B cell (primary cell): ENCODE measurements around the gene STYX. TPM values are rescaled to one million over a fixed set of nuclear protein-coding genes. Genes with fewer than 3 reads are reported as not detected.
"Not testable (repeated sequence)": the region's sequence is repeated elsewhere in the genome, so short reads cannot be mapped to it uniquely, and the experiment has no call there.

Experiments
- ATAC-seq: fragments of 200-7000 bp; cut with Tn5 transposase; one replicate; pipeline ENCODE4 v1.10.0; 2021; ENCODE audit warnings: low read depth, mild to moderate bottlenecking, moderate number of reproducible peaks, moderate library complexity
- CTCF ChIA-PET: fragments of 350-600 bp; sonication (Branson Sonifier 250); formaldehyde crosslinking; loops from one replicate; lab custom pipeline; 2021; ENCODE audit warnings: antibody characterized with exemption, inconsistent platforms; lab: Charles Lee
- POLR2A ChIA-PET: fragments of 350-600 bp; sonication (Branson Sonifier 250); formaldehyde crosslinking; loops from one replicate; lab custom pipeline; 2021; ENCODE audit warnings: antibody characterized with exemption; lab: Charles Lee
- DNase-seq: peaks from one replicate; pipeline ENCODE4 v3.0.0; 2013
- H2AFZ ChIP-seq: 2 replicates; pipeline ENCODE4 v1.6.1; 2012; ENCODE audit warnings: mild to moderate bottlenecking, low read depth, low read length; ENCODE audit not compliant: insufficient read depth, poor library complexity, severe bottlenecking
- H3K27ac ChIP-seq, 2 donors: 1 replicate in 1 of 2; 2 replicates in 1 of 2; pipeline ENCODE4 v1.5.1; 2012 to 2013; ENCODE audit warnings: low read length in 2 of 2, mild to moderate bottlenecking in 2 of 2, moderate library complexity in 1 of 2
- H3K27me3 ChIP-seq, 4 experiments: fragments of 200-600 bp in 1 of 4; sonication (generic) in 1 of 4; replicated peaks in 1 of 4; 1 replicate in 2 of 4; 2 replicates in 2 of 4; pipeline versions ENCODE4 v1.6.1 to v1.7.0; 2013 to 2016; ENCODE audit warnings: low read length in 3 of 4, mild to moderate bottlenecking in 2 of 4, mixed read lengths in 1 of 4, moderate library complexity in 1 of 4; ENCODE audit not compliant: insufficient read depth in 4 of 4, control insufficient read depth in 3 of 4; ENCODE audit errors: control extremely low read depth in 1 of 4
- H3K36me3 ChIP-seq, 2 experiments: replicated peaks in 1 of 2; 1 replicate in 1 of 2; 2 replicates in 1 of 2; pipeline versions ENCODE4 v1.6.1 to v1.7.1; 2013; ENCODE audit warnings: low read length in 1 of 2; ENCODE audit not compliant: insufficient read depth in 2 of 2, control insufficient read depth in 1 of 2; ENCODE audit errors: control extremely low read depth in 1 of 2, extremely low read depth in 1 of 2
- H3K4me1 ChIP-seq, 2 donors: fragments of 200-600 bp in 1 of 2; sonication (generic) in 1 of 2; 1 replicate in 1 of 2; 2 replicates in 1 of 2; pipeline versions ENCODE4 v1.5.1 to v1.6.1; 2013 to 2017; ENCODE audit warnings: low read length in 2 of 2; ENCODE audit not compliant: control insufficient read depth in 2 of 2, insufficient read depth in 2 of 2
- H3K4me2 ChIP-seq: replicated peaks from 2 replicates; pipeline ENCODE3; 2012; ENCODE audit warnings: mild to moderate bottlenecking, low read depth, low read length; ENCODE audit not compliant: poor library complexity, severe bottlenecking
- H3K4me3 ChIP-seq, 5 experiments: fragments of 200-600 bp in 1 of 5; sonication (generic) in 1 of 5; 1 replicate in 3 of 5; 2 replicates in 2 of 5; pipeline versions ENCODE4 v1.5.1 to v1.7.0; 2011 to 2016; ENCODE audit warnings: low read length in 4 of 5, mild to moderate bottlenecking in 4 of 5, low read depth in 2 of 5, control low read depth in 1 of 5, moderate library complexity in 1 of 5; ENCODE audit not compliant: insufficient read depth in 1 of 5; ENCODE audit errors: control extremely low read depth in 1 of 5, extremely low read depth in 1 of 5
- H3K79me2 ChIP-seq: fragments of 200-600 bp; sonication (generic); one replicate; pipeline ENCODE4 v1.6.0; 2016; ENCODE audit warnings: low read length; ENCODE audit not compliant: control insufficient read depth, insufficient read depth
- H3K9ac ChIP-seq: fragments of 200-600 bp; sonication (generic); 2 replicates; pipeline ENCODE4 v1.6.1; 2017; ENCODE audit warnings: mild to moderate bottlenecking, low read length, moderate library complexity
- H3K9me3 ChIP-seq, 3 donors: one replicate each; pipeline versions ENCODE4 v1.6.1 to v1.7.1; 2013; ENCODE audit warnings: low read length in 2 of 3; ENCODE audit not compliant: control insufficient read depth in 2 of 3, insufficient read depth in 1 of 3; ENCODE audit errors: control extremely low read depth in 1 of 3
- H4K20me1 ChIP-seq: 2 replicates; pipeline ENCODE4 v1.6.0; 2012; ENCODE audit warnings: mild to moderate bottlenecking, low read length; ENCODE audit not compliant: insufficient read depth, control insufficient read depth, poor library complexity, severe bottlenecking
- H3K27ac Mint-ChIP-seq: one replicate; pipeline ENCODE4 v1.8.0; 2021; ENCODE audit warnings: mixed read lengths
- H3K27me3 Mint-ChIP-seq: one replicate; pipeline ENCODE4 v1.8.0; 2021; ENCODE audit warnings: mixed read lengths
- H3K4me1 Mint-ChIP-seq: one replicate; pipeline ENCODE4 v1.8.0; 2021; ENCODE audit warnings: mixed read lengths
- H3K4me3 Mint-ChIP-seq: one replicate; pipeline ENCODE4 v1.8.0; 2021; ENCODE audit warnings: mixed read lengths
- H3K9me3 Mint-ChIP-seq: one replicate; pipeline ENCODE4 v1.8.0; 2022; ENCODE audit warnings: mixed read lengths; ENCODE audit not compliant: insufficient read depth
- EZH2 ChIP-seq: IDR thresholded peaks from 2 replicates; pipeline ENCODE4 v1.6.1; 2012; ENCODE audit warnings: borderline replicate concordance, low read depth, mild to moderate bottlenecking, moderate library complexity, low read length; ENCODE audit not compliant: insufficient read depth, poor library complexity, severe bottlenecking
- whole genome bisulfite sequencing: methylation state at CpG from one replicate; pipeline ENCODE4 v1.1.5; 2013; ENCODE audit warnings: missing lambda C conversion rate; ENCODE audit not compliant: insufficient coverage; 5-methylcytosine and 5-hydroxymethylcytosine counted together
- intact Hi-C: fragments of 100-400 bp; cut with micrococcal nuclease; formaldehyde crosslinking; loops from one replicate; pipeline ENCODE4 v1.10.0; 2022
- polyA plus RNA-seq: library from polyadenylated mRNA; depleted of rRNA; stranded (reverse); fragments of >200 nt; gene quantifications from 2 replicates; pipeline ENCODE4 v1.2.3, GENCODE V29; 2012
- total RNA-seq, 2 donors: library from RNA; stranded (reverse); fragments of 120-200 nt in 1 of 2; gene quantifications; 1 replicate in 1 of 2; 2 replicates in 1 of 2; pipeline versions ENCODE4 v1.2.3 to v1.2.4, GENCODE V29; 2013 to 2022
- TF ChIP-seq, protein P1 (sequence below): fragments of 200-600 bp; IDR thresholded peaks from one replicate; pipeline ENCODE4 v1.8.0; 2022; ENCODE audit warnings: antibody characterized with exemption, mild to moderate bottlenecking

The STYX gene
- total and polyA plus RNA-seq, 2 donors (not counting 1 experiment from before 2014, with no cell fraction given), result 5.0 to 15.7 TPM

DNA sequence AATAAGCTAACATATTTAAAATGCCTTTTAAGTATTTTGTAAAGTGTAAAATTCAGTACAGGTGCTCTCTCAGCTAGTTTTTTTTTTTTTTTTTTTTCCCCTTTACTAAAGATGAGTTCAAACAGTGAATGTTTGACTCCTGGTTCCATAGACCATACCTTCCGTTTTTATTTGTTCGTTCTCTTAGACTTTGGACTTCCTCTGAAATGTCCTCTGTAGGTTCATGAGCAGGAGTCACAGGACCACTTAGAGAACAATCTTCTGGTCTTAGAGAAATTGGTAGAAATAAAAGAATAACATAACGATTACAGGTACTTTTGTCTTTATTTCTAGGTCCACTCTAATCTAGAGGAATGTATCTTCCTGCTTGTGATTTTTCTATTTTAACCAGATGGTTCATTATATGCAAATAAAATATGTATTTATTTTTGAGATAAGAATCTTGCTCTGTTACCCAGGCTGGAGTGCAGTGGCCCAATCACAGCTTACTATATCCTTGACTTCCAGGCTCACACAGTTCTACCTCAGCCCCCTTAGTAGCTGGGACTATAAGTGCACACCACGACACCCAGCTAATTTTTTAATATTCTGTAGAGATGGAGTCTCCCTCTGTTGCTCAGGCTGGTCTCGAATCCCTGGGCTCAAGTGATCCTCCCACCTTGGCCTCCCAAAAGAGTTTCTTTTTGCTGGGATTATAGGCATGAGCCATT, 25.8 kb downstream of the STYX start:
- H3K4me3 ChIP-seq, result no peak overlapping the region
- intact Hi-C loops, result no loop called here
- no peak for DNase-seq
- H3K27me3 ChIP-seq, result no peaks in the 10 kb centered on the region
- WGBS, result no CpG with 5 or more reads among the region's 5 CpGs
- Mint-ChIP-seq H3K27ac (no peak overlapping the region), H3K4me1 (no peaks in the 10 kb centered on the region), H3K27me3 (no peaks in the 10 kb centered on the region), H3K4me3 (no peak overlapping the region), H3K9me3 (no peaks in the 10 kb centered on the region)
- TF ChIP-seq, protein P1, sequence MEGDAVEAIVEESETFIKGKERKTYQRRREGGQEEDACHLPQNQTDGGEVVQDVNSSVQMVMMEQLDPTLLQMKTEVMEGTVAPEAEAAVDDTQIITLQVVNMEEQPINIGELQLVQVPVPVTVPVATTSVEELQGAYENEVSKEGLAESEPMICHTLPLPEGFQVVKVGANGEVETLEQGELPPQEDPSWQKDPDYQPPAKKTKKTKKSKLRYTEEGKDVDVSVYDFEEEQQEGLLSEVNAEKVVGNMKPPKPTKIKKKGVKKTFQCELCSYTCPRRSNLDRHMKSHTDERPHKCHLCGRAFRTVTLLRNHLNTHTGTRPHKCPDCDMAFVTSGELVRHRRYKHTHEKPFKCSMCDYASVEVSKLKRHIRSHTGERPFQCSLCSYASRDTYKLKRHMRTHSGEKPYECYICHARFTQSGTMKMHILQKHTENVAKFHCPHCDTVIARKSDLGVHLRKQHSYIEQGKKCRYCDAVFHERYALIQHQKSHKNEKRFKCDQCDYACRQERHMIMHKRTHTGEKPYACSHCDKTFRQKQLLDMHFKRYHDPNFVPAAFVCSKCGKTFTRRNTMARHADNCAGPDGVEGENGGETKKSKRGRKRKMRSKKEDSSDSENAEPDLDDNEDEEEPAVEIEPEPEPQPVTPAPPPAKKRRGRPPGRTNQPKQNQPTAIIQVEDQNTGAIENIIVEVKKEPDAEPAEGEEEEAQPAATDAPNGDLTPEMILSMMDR, result no peak
- TF ChIP-seq EZH2, result no peak
- no peaks in the 10 kb centered on the region for H3K79me2 ChIP-seq
- CTCF ChIA-PET, result interaction anchor here (1.1 kb wide), 1 partner anchor 35 kb away, joined by 3 read pairs; no protein-coding TSS in a partner anchor
- H3K36me3 ChIP-seq, result peaks cover 2 to 31% of the 10 kb centered on the region in 2 experiments
- H2AFZ ChIP-seq, result no peak overlapping the region
- peaks cover 0 to 1% (median 0%) of the 10 kb centered on the region in 3 donors for H3K9me3 ChIP-seq
- H3K27ac ChIP-seq, result no peak overlapping the region
- H3K4me2 ChIP-seq, result no peak overlapping the region
- H3K9ac ChIP-seq, result no peak overlapping the region
- POLR2A ChIA-PET, result no interaction called here
- ATAC-seq, result no peak
- H4K20me1 ChIP-seq, result no peaks in the 10 kb centered on the region
- no peaks in the 10 kb centered on the region for H3K4me1 ChIP-seq

GRCh38 chr14:52759145-52759544, 29.2 kb downstream of the STYX start:
- H3K9me3 ChIP-seq, result no peaks in the 10 kb centered on the region
- CTCF ChIA-PET, result no interaction called here
- no peaks in the 10 kb centered on the region for H3K79me2 ChIP-seq
- no peak overlapping the region for H3K4me2 ChIP-seq
- no peaks in the 10 kb centered on the region for H3K9me3 Mint-ChIP-seq
- peaks cover 0 to 4% of the 10 kb centered on the region in 2 donors for H3K4me1 ChIP-seq
- WGBS, result no CpG with 5 or more reads among the region's 1 CpG
- no peak for DNase-seq
- TF ChIP-seq EZH2, result no peak
- TF ChIP-seq, protein P1, result no peak
- POLR2A ChIA-PET, result no interaction called here
- H3K27me3 ChIP-seq, result no peaks in the 10 kb centered on the region
- H3K27ac Mint-ChIP-seq, result no peak overlapping the region
- ATAC-seq, result no peak
- H2AFZ ChIP-seq, result no peak overlapping the region
- no peak overlapping the region for H3K4me3 ChIP-seq
- H3K9ac ChIP-seq, result no peak overlapping the region
- H3K4me1 Mint-ChIP-seq, result peaks cover 8% of the 10 kb centered on the region
- no peak overlapping the region for H3K27ac ChIP-seq
- H3K36me3 ChIP-seq, result peaks cover 2 to 34% of the 10 kb centered on the region in 2 experiments
- H4K20me1 ChIP-seq, result no peaks in the 10 kb centered on the region
- intact Hi-C loops, result no loop called here
- H3K27me3 Mint-ChIP-seq, result no peaks in the 10 kb centered on the region
- H3K4me3 Mint-ChIP-seq, result no peak overlapping the region

GRCh38 chr14:52762923-52763322, 33.0 kb downstream of the STYX start:
- H3K27ac ChIP-seq, H3K4me2 ChIP-seq, CTCF ChIA-PET, H3K9me3 Mint-ChIP-seq, H3K4me3 Mint-ChIP-seq, H3K4me3 ChIP-seq, intact Hi-C loops, H3K9ac ChIP-seq, H3K27me3 ChIP-seq, H4K20me1 ChIP-seq, H3K79me2 ChIP-seq, ATAC-seq, H3K27ac Mint-ChIP-seq, H2AFZ ChIP-seq, H3K4me1 ChIP-seq, H3K4me1 Mint-ChIP-seq, H3K27me3 Mint-ChIP-seq, POLR2A ChIA-PET, H3K9me3 ChIP-seq, DNase-seq: not testable (repeated sequence)
- peaks cover 2 to 52% of the 10 kb centered on the region in 2 experiments for H3K36me3 ChIP-seq
- WGBS, result 71% methylated on average over 1 of the region's 4 CpGs
